Hepatocyte (in vitro differentiated cells): ENCODE results near the gene DNAJC5. TPM values are rescaled to one million over a fixed set of nuclear protein-coding genes. Genes with fewer than 3 reads are reported as not detected.

Experiments used
- DNase-seq: peaks from one replicate; pipeline ENCODE4 v3.0.0-alpha.2; 2016; ENCODE audit warnings: low spot score
- H2AFZ ChIP-seq: fragments of 200-600 bp; sonication (generic); 2 replicates; pipeline ENCODE4 v1.6.0; 2016; ENCODE audit warnings: antibody characterized with exemption, mild to moderate bottlenecking
- H3K27ac ChIP-seq: fragments of 200-600 bp; sonication (generic); 2 replicates; pipeline ENCODE4 v1.5.1; 2016; ENCODE audit warnings: mild to moderate bottlenecking
- H3K27me3 ChIP-seq: fragments of 200-600 bp; sonication (generic); 2 replicates; pipeline ENCODE4 v1.6.1; 2016
- H3K36me3 ChIP-seq: fragments of 200-600 bp; sonication (generic); replicated peaks from 2 replicates; pipeline ENCODE4 v1.5.1; 2016; ENCODE audit warnings: low read depth; ENCODE audit not compliant: insufficient read depth
- H3K4me1 ChIP-seq: fragments of 200-600 bp; sonication (generic); 2 replicates; pipeline ENCODE4 v1.5.1; 2016; ENCODE audit warnings: mild to moderate bottlenecking, moderate library complexity; ENCODE audit not compliant: insufficient read depth
- H3K4me2 ChIP-seq: fragments of 200-600 bp; sonication (generic); 2 replicates; pipeline ENCODE4 v1.6.0; 2016
- H3K4me3 ChIP-seq: fragments of 200-600 bp; sonication (generic); 2 replicates; pipeline ENCODE4 v1.5.1; 2016; ENCODE audit warnings: mild to moderate bottlenecking
- H3K79me2 ChIP-seq: fragments of 200-600 bp; sonication (generic); 2 replicates; pipeline ENCODE4 v1.6.0; 2017; ENCODE audit warnings: mild to moderate bottlenecking
- H3K9me2 ChIP-seq: fragments of 200-600 bp; sonication (generic); replicated peaks from 2 replicates; pipeline ENCODE4 v1.6.0; 2017; ENCODE audit warnings: mild to moderate bottlenecking; ENCODE audit not compliant: insufficient read depth
- H3K9me3 ChIP-seq: fragments of 200-600 bp; sonication (generic); 2 replicates; pipeline ENCODE4 v1.5.1; 2016; ENCODE audit warnings: low read depth, mild to moderate bottlenecking
- H4K20me1 ChIP-seq: fragments of 200-600 bp; sonication (generic); 2 replicates; pipeline ENCODE4 v1.6.0; 2016; ENCODE audit warnings: mild to moderate bottlenecking; ENCODE audit not compliant: insufficient read depth, poor library complexity, severe bottlenecking
- EZH2 ChIP-seq: fragments of 200-600 bp; sonication (generic); IDR thresholded peaks from 2 replicates; pipeline ENCODE4 v1.6.1; 2016; ENCODE audit warnings: antibody characterized with exemption, mild to moderate bottlenecking, borderline replicate concordance
- EZH2phosphoT487 ChIP-seq: fragments of 200-600 bp; sonication (generic); IDR thresholded peaks from one replicate; pipeline ENCODE4 v1.6.1; 2018; ENCODE audit warnings: antibody characterized with exemption, mild to moderate bottlenecking, low read depth, moderate library complexity; ENCODE audit not compliant: unreplicated experiment, severe bottlenecking
- WGBS: methylation state at CpG from one replicate; pipeline ENCODE4 v1.1.6; 2016; ENCODE audit warnings: low lambda C conversion rate; ENCODE audit errors: missing lambda C conversion rate; 5-methylcytosine and 5-hydroxymethylcytosine counted together
- polyA plus RNA-seq: library from polyadenylated mRNA; unstranded; fragments of >200 nt; fragmentation: Nextera tagmentation; extraction: Ambion mirVana; gene quantifications from 2 replicates; pipeline ENCODE4 v1.2.1, GENCODE V29; 2016
- total RNA-seq: library from RNA; depleted of rRNA; stranded (reverse); fragments of >200 nt; gene quantifications from 2 replicates; pipeline ENCODE4 v1.2.3, GENCODE V29; 2014
- TF ChIP-seq, protein P1 (sequence below): fragments of 200-600 bp; sonication (generic); IDR thresholded peaks from 2 replicates; pipeline ENCODE4 v1.5.1; 2016; ENCODE audit warnings: antibody characterized with exemption, mild to moderate bottlenecking; ENCODE audit not compliant: poor library complexity

DNAJC5 gene
- total and polyA plus RNA-seq, 2 experiments from 2014 or later, result 10.2 to 39.6 TPM

DNA sequence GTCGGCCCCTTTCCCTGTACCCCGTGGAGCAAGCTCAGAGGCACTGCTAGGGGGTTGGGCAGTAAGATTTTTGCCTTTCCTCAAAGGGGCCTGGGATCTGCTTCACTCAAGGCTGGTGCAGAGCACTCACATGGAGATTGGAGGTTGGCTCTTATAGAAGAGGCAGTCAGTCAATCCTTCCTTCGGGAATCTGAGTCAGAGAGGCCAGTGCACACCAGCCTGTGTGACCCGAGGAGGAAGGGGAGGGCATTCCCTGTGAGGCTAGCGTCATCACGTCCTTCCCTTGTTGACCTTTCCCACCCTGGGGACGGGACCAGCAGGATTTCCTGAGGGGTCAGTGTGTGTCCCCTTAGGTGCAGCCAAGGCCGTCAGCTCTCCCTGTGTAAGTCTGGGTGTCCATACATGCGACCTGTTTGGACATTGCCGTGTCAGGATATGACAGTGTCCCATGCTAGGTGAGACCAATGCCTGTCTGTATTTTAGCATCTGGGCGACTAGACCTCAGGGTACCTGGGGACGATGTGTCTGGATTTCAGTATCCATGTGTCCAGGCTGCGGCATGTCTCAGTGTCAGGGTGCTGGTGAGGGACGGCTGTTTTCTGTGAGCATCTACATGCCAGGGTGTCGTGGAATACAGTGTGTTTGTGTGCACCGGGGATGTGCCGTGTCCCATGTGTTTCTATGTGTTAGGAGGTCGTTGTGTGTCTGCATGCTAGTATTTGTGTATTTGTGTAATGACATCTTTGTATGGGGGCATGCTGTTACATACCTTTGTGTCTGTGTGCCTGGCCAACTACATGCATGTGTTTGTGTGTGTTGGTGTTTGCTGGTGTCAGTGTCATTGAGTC, 77.6 kb downstream of the DNAJC5 start:
- no peak overlapping the region for H3K4me2 ChIP-seq
- H3K36me3 ChIP-seq, result no peaks in the 10 kb centered on the region
- H2AFZ ChIP-seq, result no peak overlapping the region
- H3K4me3 ChIP-seq, result no peak overlapping the region
- H3K9me2 ChIP-seq, result no peaks in the 10 kb centered on the region
- peaks cover 12% of the 10 kb centered on the region for H3K79me2 ChIP-seq
- no peaks in the 10 kb centered on the region for H4K20me1 ChIP-seq
- no peak overlapping the region for H3K27ac ChIP-seq
- no peak for DNase-seq
- no peaks in the 10 kb centered on the region for H3K27me3 ChIP-seq
- TF ChIP-seq EZH2phosphoT487 (no peak), EZH2 (no peak)
- TF ChIP-seq, protein P1, sequence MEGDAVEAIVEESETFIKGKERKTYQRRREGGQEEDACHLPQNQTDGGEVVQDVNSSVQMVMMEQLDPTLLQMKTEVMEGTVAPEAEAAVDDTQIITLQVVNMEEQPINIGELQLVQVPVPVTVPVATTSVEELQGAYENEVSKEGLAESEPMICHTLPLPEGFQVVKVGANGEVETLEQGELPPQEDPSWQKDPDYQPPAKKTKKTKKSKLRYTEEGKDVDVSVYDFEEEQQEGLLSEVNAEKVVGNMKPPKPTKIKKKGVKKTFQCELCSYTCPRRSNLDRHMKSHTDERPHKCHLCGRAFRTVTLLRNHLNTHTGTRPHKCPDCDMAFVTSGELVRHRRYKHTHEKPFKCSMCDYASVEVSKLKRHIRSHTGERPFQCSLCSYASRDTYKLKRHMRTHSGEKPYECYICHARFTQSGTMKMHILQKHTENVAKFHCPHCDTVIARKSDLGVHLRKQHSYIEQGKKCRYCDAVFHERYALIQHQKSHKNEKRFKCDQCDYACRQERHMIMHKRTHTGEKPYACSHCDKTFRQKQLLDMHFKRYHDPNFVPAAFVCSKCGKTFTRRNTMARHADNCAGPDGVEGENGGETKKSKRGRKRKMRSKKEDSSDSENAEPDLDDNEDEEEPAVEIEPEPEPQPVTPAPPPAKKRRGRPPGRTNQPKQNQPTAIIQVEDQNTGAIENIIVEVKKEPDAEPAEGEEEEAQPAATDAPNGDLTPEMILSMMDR, result no peak
- no peaks in the 10 kb centered on the region for H3K9me3 ChIP-seq
- H3K4me1 ChIP-seq, result peaks cover 8% of the 10 kb centered on the region
- 87% methylated on average over 18 of the region's 18 CpGs for WGBS

DNA sequence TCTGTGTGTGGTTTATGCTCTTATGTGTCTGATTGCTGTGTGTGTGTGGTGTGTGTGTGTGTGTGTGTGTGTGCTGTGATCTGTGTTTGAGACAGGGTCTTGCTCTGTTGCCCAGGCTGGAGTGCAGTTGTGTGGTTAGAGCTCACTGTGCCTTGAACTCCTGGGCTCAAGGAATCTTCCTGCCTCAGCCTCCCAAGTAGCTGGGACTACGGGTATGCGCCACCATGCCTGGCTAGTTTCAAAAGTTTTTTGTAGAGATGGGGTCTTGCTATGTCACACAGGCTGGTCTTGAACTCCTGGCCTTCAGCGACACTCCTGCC, 78.2 kb downstream of the DNAJC5 start:
- peaks cover 11% of the 10 kb centered on the region for H3K4me1 ChIP-seq
- no peaks in the 10 kb centered on the region for H3K9me3 ChIP-seq
- H3K4me2 ChIP-seq, result peak overlapping the region; percentile 83
- TF ChIP-seq EZH2phosphoT487, result no peak
- no peak for TF ChIP-seq EZH2
- TF ChIP-seq, protein P1, result no peak
- 85% methylated on average over 3 of the region's 3 CpGs for WGBS
- no peaks in the 10 kb centered on the region for H3K27me3 ChIP-seq
- peak overlapping the region; percentile 51 for H2AFZ ChIP-seq
- H3K4me3 ChIP-seq, result no peak overlapping the region
- no peak overlapping the region for H3K27ac ChIP-seq
- H3K36me3 ChIP-seq, result no peaks in the 10 kb centered on the region
- H3K79me2 ChIP-seq, result peaks cover 11% of the 10 kb centered on the region
- DNase-seq, result no peak
- H4K20me1 ChIP-seq, result no peaks in the 10 kb centered on the region
- no peaks in the 10 kb centered on the region for H3K9me2 ChIP-seq

GRCh38 chr20:63973636-63974401, 78.9 kb downstream of the DNAJC5 start:
- no peaks in the 10 kb centered on the region for H4K20me1 ChIP-seq
- H3K27me3 ChIP-seq, result no peaks in the 10 kb centered on the region
- DNase-seq, result peak; percentile 95
- peaks cover 4% of the 10 kb centered on the region for H3K79me2 ChIP-seq
- H2AFZ ChIP-seq, result peak overlapping the region; percentile 51
- H3K9me2 ChIP-seq, result no peaks in the 10 kb centered on the region
- no peak overlapping the region for H3K27ac ChIP-seq
- H3K4me2 ChIP-seq, result peak overlapping the region; percentile 83
- H3K4me1 ChIP-seq, result peaks cover 11% of the 10 kb centered on the region
- WGBS, result 12% methylated on average over 37 of the region's 37 CpGs
- no peak for TF ChIP-seq EZH2phosphoT487
- no peak for TF ChIP-seq EZH2
- TF ChIP-seq, protein P1, result peak; percentile 99
- no peaks in the 10 kb centered on the region for H3K9me3 ChIP-seq
- no peak overlapping the region for H3K4me3 ChIP-seq
- H3K36me3 ChIP-seq, result no peaks in the 10 kb centered on the region
